ENCODE measurements around the gene SPATS2L.

The SPATS2L gene

DNA sequence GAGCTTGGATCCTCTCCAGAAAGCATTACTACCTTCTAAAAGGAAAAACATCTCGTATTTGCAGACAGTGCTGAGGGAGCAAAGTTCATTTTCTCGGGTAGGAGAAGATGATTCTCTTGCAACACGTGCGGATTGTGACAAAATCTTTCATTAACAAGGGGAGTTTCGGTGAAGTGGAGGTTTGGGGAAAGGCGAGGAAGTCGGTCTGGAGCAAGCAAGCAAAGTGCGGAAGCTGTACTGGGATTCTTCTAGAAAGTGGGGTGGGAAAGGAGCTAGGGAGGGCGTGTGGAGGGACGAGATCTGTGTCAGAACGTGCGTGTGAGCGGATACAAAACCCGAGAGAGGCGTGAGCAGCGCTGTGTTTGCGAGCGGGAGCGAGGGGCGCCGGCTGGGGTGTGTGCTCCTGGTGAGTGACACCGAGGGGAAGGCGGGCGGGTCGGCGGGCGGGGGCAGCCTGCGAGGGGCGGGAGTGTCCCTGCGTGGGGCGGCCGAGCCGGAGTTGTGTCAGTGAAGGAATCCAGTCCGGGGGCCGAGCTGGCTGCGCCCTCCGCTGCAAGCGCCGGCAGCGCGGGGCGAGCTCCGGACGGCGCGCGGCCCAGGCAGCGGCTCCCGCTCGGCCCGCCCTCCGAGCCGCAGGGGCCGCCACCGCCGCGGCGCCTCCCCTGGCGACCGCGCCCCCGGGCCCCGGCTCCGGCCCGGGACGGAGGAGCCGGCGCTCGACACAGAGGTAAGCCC lies at the start of gene SPATS2L:
TSS of gene SPATS2L (plus strand) at position 498 of the 735 bp plus-strand sequence. CDS start 82,552 bp downstream, outside the sequence.
- peak; percentile 45 for DNase-seq

DNA sequence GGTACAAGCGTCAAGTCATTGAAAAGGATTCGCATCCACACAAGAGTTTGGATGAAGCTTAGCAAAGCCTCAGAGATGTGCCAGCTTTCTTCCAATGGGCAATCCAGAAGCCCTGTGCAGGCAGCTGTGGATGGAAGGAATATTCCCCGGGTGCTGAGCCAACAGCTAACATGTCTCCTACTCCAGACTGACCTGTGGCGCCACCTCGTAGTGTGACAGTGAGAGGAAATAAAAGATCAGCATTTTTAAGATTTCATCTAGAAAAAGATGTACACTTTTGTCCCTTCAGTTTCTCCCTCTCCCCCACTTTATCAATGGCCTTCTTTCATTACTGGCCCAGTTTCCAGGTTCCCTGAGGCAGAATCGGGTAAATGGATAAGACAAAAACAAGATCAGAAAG lies 48.9 kb upstream of the SPATS2L start:
- DNase-seq, result no peak

DNA sequence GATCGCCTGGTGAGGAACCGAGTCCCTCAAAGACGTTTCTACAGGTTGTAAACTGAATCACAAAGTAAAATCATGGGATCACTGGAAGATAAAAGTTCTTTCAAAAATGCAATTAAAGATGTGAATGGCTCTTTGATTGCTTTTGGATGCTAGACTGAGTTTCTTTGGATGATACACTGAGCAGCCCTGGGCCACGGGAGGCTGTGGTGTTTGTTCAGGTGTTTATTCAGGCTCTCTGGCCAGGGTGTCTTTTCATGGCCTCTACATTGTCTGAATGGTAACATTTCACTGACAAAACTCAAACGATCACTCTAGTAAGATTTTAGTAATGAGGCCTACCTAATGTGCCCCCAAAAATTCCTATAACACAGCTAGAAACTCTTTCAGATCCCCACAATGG lies 48.4 kb upstream of the SPATS2L start:
- DNase-seq, result no peak

DNA sequence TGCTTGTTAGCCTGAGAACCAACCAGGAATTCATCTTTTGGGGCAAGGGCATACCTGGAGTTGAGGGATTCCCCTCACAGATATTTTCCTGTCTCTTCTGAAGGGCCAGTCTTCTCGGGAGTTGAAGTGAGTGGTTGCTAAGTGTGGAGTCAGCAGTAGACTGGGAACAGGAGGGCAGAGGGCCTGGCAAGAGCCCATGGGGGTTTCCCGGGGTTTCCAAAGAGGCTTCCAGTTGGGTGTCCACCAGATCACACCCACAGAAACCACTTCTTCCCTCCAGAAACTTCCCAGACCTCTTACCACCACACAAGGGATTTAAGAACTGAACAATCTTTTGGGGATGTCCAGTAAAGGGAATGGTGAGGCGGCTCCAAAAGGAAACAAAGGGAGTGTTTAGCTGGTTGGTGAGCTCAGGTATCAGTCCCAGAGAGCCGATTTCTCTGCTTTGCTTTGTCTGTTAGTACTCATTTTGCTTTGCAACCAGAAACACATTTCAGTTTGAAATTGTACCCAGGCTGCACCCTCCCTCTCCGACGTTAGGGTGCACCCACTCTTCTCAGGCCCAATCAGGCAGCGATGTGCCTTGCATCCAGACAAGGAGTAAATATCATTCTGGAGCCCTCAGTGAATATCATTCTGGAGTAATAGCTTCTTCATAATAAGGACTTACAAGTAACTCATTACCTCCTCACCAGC lies 47.5 kb upstream of the SPATS2L start:
- no peak for DNase-seq

GRCh38 chr2:200259577-200259957 lies 46.9 kb upstream of the SPATS2L start:
- DNase-seq, result no peak

DNA sequence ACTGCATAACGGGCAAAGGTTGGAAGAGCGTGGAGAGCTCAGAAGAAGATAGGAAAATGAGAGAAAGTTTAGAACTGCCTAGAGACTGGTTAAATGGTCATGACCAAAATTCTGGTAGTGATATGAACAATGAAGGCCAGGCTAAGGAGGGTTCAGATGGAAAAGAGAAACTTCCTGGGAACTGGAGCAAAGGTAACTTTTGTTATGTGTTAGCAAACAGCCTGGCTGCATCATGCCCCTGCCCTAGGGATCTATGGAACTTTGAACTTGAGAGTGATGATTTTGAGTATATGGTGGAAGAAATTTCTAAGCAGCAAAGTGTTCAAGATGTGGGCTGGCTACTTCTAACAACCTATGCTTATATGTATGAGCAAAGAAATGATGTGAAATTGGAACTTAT lies 44.4 kb upstream of the SPATS2L start:
- no peak for DNase-seq

GRCh38 chr2:200263279-200263678 lies 43.2 kb upstream of the SPATS2L start:
- DNase-seq, result no peak

- DNase-seq, result no peak
Measured at GRCh38 chr2:200264631-200265030, 41.9 kb upstream of the SPATS2L start.

DNA sequence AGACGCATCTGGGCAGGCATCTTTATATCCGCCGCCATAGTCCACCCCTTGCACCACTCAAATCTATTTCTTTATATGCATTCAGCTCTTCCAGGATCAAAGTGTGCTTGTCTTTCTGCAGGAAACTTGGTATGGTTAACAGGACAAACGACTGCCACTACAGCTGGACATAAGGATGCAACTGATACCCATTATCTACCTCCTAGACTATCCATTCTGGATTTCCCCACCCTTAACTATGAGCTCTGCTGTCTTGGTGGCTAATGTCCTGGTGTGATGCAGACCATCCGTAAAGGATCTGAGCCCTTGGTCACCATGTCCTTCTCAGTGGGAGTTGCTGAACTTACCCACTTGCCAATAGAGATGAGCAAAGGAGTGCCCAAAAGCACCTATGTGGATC lies 40.1 kb upstream of the SPATS2L start:
- DNase-seq, result no peak

DNA sequence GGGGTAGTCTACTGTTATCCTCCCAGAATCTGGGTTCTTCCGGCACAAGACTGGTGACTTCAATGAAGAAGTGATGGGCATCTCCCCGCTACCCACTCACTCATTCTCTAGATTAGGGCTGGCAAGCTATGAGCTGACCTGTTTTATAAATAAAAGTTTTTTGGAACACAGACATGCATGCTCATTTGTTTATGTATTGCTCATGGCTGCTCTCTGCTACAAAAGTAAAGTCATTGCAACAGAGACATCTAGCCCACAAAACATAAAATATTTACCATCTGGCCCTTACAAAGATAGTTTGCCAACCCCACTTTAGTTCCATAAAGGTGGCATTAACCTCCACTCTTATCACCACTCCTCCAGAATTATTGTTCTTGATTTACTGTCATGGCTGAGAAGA lies 39.1 kb upstream of the SPATS2L start:
- DNase-seq, result no peak

DNA sequence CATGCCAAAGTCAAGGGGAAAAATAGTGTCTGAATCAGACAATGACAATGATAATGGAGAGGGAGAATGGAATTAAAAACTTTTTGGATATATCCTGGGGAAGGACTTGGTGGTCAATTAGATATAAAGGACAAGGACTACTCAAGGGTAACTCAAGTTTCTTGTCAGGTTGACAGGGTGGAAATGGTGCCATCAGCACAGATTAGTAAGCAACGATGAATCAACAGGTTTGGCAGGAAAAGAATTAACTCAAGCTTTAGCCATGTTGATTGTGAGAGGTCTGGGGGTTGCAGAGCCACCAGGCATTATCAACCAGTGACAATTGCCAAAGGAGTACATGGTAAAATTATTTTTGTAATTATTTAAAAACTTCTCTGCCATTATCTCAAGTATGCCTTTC lies 35.8 kb upstream of the SPATS2L start:
- DNase-seq, result no peak

- no peak for DNase-seq
Measured at GRCh38 chr2:200272320-200272719, 34.2 kb upstream of the SPATS2L start.

DNA sequence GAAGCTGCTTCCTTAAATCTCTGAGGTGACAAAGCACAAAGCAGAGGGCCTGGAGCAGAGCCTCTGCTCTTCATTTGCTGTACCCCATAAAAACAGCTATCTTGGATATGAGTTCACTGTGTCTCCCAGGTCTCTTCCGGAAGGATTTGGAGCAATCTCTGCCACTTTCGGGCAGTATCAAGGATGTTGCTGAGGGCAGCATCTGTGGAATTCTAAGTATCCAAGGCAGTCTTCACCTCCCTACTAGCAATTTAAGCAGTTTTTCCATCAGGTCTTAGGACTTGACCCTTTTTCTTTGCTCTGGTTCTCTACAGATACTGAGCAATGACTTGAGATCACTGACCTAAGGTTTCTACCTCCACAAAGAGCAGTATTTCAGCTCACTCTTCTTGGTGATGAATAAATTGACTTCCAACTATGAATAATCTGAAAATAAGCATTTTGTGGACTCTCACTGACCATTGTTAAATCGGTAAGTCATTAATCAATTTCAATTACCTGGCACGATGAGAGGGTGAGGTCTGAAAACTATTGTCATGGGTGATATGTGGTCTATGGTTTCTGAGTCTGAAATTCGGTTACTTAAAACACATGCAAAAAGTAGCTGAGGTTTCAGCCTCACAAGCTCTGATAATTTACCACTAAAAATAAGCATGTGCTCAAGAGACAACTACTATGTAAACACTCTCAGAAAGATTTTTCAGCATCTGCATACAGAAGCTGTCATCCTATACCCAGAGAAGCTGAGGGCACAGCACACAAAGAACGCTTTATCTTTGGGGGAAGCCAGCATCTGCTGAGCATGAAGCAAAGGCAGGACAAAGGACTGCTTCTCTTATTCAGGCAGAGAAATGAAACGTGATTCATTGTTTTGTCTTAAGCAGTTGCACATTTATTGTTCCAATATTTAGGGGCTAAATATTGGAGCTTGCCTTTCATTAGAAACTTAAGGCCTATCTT lies 32.1 kb upstream of the SPATS2L start:
- no peak for DNase-seq

DNA sequence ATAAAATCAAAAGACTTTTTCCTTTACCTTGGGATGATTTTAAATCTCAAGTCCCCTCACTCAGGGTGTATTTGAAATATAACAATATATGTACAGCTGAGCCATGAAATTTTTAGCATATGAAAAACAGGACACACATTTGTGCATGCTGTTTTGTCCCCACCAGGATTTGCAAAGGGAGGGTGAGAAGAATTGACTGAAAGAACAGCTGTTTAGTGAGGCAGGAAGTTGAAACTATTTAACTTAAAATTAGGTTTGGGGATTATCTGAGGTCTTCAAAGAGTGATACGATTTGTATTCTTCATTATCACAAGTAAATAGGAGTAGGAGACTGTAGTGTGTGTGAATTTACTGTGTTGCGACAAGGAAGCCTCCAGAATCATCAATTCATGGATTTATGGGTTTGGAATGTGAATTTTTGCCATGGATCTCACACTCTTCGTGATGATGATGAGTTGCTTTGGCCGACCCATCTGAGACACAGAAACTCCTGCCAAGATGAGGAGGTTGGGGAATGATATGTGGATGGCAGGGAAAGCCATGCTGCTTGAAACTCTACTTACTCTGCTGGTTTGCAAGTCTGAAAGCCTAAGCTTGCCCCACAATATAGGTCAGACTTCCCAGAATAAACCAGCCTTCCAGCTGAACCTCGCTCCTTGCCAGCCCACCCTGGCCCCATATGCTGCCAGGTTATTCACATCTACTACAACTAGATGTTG lies 31.0 kb upstream of the SPATS2L start:
- DNase-seq, result no peak

GRCh38 chr2:200276472-200276871 lies 30.0 kb upstream of the SPATS2L start:
- no peak for DNase-seq

DNA sequence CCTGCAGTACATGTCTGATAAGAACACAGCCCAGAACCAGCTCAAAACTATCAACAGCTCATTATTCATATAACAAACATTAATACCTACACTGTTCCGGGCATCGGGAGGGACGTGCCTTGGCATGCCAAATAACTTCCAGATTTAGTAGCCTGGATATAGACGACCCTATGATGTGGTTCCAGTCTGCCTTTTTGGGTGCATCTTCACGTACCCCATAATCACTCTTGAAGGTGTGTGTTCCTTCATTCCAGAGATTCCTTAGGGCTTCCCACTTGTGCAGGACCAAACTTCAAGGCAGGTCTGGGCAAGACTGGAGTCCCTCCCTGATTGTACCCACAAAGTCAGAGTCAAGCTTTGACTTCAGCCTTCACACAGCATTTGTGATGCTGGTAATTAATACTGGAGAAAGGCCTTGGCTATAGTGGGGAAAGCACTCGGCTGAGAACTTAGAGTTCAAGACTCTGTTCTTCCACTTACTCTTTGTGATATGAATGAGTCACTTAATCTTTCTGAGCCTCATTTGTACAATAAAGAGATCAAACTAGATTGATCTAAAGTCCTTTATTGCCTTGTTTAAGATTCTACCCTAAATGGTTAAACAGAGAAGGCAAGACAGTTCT lies 27.7 kb upstream of the SPATS2L start:
- no peak for DNase-seq

DNA sequence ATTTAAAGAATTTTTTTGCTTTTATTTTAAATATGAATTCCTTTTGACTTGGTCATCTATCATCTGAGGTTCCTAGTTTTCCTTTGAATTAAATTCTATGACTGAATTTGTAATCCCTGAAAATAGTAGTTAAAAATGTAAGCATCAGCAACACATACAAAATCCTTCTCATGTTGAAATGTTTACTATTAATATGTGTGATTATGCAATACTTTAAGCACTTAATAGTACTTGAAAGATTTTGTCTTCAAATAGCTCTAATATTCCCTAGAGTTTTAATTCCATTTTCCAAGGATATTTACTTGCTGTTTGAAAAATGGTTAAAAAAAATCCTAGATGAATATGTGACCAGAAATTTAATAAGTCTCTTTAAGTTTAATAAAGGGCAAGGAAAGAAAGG lies 26.6 kb upstream of the SPATS2L start:
- no peak for DNase-seq

DNA sequence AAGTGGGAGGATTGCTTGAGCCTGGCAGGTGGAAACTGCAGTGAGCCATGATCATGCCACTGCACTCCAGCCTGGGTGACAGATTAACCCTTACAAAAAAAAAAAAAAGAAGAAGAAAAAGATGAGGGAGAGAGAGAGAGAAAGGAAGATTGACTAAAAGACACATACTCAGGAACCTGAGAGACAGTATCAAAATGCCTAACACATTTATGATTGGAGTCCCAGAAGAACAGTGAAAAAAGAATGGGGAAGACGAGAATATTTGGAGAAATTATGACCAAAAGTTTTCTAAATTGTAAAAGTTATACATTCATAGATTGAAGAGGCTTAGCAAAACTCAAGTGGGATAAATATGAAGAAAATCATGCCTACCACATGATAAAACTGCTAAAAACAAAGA lies 19.9 kb upstream of the SPATS2L start:
- DNase-seq, result no peak

GRCh38 chr2:200288670-200289429 lies 17.6 kb upstream of the SPATS2L start:
- no peak for DNase-seq

DNA sequence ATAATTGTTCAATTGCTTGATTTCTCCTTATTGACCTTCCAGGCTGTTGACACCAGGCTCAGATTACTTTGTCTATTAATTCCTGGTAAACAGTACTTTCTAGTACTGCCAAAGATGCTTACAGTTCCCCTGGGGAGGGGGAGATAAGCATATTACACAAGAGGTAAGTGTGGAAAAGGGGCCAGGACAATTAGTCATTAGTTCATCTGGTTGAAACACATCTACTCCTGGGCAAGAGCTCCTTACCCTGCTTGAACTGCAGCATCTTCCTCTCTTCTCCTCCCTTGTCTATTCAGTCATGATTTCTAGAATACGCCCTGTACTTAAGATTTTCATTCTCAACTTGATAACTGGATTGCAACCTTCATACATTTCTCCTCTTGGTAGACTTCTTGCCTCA lies 10.4 kb upstream of the SPATS2L start:
- no peak for DNase-seq

DNA sequence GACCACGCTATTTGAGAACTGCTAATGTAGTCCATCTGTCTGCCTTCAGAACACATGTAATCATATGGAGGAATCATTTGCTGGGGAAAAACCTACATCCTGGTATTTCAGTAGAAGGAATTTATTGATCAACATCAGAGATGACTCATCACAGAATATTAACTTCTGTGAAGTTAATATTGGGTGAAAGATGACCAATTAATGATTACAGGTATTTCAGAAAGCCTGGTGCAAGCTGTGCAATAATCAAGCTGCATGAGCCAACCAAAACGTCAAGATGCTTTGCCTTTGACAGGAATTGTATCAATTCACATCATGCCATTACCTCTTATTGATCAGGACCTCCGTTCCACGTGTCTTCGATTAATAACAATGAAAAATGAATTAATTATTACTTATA lies 9.4 kb upstream of the SPATS2L start:
- DNase-seq, result no peak

GRCh38 chr2:200297989-200298388 lies 8.5 kb upstream of the SPATS2L start:
- DNase-seq, result no peak
